Muscle layer of colon (tissue), 2 donors: ENCODE results near the gene CMSS1.
"Not testable (repeated sequence)": the region's sequence is repeated elsewhere in the genome, so short reads cannot be mapped to it uniquely, and the experiment has no call there.

Source experiments
- H3K27ac ChIP-seq: one replicate; pipeline ENCODE4 v1.7.0; 2013; ENCODE audit warnings: low read depth, mild to moderate bottlenecking, low read length, moderate library complexity
- H3K27me3 ChIP-seq, 2 donors: one replicate each; pipeline ENCODE4 v1.7.0; 2013; ENCODE audit warnings: low read length in 2 of 2, mild to moderate bottlenecking in 2 of 2; ENCODE audit not compliant: insufficient read depth in 2 of 2, control insufficient read depth in 1 of 2
- H3K36me3 ChIP-seq: one replicate; pipeline ENCODE4 v1.7.0; 2013; ENCODE audit warnings: mild to moderate bottlenecking, low read length; ENCODE audit not compliant: insufficient read depth
- H3K4me1 ChIP-seq: one replicate; pipeline ENCODE4 v1.7.0; 2013; ENCODE audit warnings: mild to moderate bottlenecking, low read length; ENCODE audit not compliant: insufficient read depth
- H3K4me3 ChIP-seq, 2 donors: one replicate each; pipeline ENCODE4 v1.7.0; 2013; ENCODE audit warnings: low read length in 2 of 2, low read depth in 1 of 2, mild to moderate bottlenecking in 1 of 2, moderate library complexity in 1 of 2
- H3K9ac ChIP-seq: one replicate; pipeline ENCODE4 v1.7.0; 2013; ENCODE audit warnings: low read length
- H3K9me3 ChIP-seq: one replicate; pipeline ENCODE4 v1.7.0; 2013; ENCODE audit warnings: mild to moderate bottlenecking, low read length
- donor health status: abdominal sarcoma.
- donor health status: Adenocarcinoma of cecum.

The CMSS1 gene

DNA sequence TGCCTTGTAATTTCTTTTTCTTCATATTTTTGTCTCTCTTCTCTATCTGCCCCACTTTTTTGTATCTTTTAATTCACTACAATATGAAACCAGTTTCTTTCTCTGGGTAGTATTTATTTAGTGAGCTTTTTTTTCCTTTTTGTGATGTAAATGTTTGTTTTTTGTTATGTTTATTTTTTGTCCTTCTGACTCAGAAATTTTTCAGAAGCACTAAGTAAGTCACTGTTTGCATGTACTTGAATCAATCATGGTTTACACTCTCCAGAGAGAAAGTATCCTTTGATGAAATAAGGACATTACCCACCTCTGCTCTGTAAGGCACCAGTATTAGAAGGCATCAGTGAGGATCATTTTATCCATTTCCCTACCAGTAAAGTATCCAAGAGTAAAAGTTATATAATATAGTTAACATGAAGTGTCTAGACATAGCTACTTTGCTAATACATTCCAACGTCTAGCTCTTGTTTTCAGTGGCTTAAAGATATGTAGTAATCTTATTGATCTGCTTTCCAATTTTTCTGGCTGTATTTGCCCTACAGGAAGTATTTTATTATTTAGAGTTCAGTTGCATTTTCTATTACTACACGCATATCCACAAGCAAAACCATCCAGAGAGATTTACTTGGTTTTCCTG lies 271.2 kb downstream of the CMSS1 start:
- H3K27ac ChIP-seq = no peak overlapping the region
- H3K27me3 ChIP-seq = no peaks in the 10 kb centered on the region
- H3K9me3 ChIP-seq = no peaks in the 10 kb centered on the region
- peaks cover 17% of the 10 kb centered on the region for H3K4me1 ChIP-seq
- no peaks in the 10 kb centered on the region for H3K36me3 ChIP-seq
- H3K9ac ChIP-seq = no peak overlapping the region
- no peak overlapping the region for H3K4me3 ChIP-seq

DNA sequence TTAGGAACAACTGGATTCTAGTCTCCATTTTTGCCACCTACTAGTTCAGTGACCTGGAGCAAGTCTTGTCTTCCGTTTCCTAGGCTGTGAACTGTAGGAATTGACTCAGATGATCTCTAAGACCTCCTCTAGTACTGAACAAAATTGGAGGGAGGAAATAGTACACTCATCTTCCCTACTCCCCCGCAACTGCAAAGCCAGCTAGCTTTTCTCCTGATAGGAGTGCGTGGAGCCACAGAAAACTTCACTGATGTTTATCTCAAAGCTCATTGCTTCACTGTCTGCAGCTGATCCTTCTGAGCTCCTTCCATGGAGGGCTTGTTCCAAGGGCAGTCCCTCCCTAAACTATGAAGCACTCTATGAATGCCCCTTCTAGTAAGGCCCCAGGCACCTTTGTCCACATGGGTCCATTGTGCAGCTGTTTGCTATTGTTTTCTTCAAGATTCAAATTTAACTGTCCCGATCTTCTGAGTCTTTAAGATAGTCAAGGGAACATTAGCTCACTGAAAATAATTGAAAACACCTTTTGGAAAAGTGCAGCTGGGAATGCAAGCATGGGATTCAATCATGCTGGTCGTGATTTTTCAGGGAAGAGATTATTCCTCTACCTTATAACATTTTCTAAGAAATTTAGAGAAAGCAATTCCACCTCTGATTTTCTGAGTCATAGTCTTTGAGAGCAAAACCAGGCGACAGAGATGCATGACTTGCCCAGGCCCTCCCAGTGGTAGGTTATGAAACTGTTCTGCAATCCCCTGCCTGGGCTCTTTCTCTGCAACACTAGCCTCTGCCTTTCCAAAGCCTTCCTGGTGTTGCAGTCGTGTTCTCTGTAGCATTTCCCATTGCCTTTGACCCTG lies 272.4 kb downstream of the CMSS1 start:
- Histone ChIP-seq H3K9me3 (no peaks in the 10 kb centered on the region), H3K27ac (no peak overlapping the region), H3K4me3 (no peak overlapping the region), H3K9ac (no peak overlapping the region), H3K27me3 (no peaks in the 10 kb centered on the region), H3K36me3 (no peaks in the 10 kb centered on the region), H3K4me1 (peaks cover 16% of the 10 kb centered on the region)

GRCh38 chr3:100090669-100091005 lies 273.0 kb downstream of the CMSS1 start:
- no peak overlapping the region for H3K27ac ChIP-seq
- no peaks in the 10 kb centered on the region for H3K9me3 ChIP-seq
- H3K4me3 ChIP-seq = no peak overlapping the region
- H3K9ac ChIP-seq = no peak overlapping the region
- H3K36me3 ChIP-seq = no peaks in the 10 kb centered on the region
- no peaks in the 10 kb centered on the region for H3K27me3 ChIP-seq
- peaks cover 10% of the 10 kb centered on the region for H3K4me1 ChIP-seq

DNA sequence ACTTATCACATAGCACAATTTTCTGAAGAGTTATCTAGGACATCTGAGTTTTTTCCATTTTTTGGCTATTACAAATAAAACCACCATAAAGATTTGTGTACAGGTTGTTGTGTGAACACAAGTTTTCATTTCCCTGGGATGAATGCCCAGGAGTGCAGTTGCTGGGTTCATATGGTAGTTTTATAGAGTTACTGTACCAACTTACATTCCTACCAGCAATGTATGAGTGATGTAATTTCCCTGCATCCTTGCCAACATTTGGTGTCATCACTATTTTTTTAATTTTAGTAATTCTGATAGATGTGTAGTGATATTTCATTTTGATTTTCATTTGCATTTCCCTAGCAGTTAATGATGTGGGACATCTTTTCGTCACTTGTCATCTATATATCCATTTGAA lies 276.2 kb downstream of the CMSS1 start:
- Histone ChIP-seq H3K9me3 (no peaks in the 10 kb centered on the region), H3K4me3 (no peak overlapping the region), H3K9ac (no peak overlapping the region), H3K4me1 (peaks cover 14% of the 10 kb centered on the region), H3K27me3 (no peaks in the 10 kb centered on the region), H3K27ac (no peak overlapping the region), H3K36me3 (no peaks in the 10 kb centered on the region)

GRCh38 chr3:100096286-100096685 lies 278.6 kb downstream of the CMSS1 start:
- not testable (repeated sequence) for H3K9ac ChIP-seq, H3K9me3 ChIP-seq, H3K27ac ChIP-seq, H3K4me3 ChIP-seq, H3K36me3 ChIP-seq, H3K27me3 ChIP-seq
- H3K4me1 ChIP-seq = peaks cover 18% of the 10 kb centered on the region

- H3K9me3 ChIP-seq = no peaks in the 10 kb centered on the region
- no peaks in the 10 kb centered on the region for H3K27me3 ChIP-seq
- no peak overlapping the region for H3K27ac ChIP-seq
- H3K36me3 ChIP-seq = no peaks in the 10 kb centered on the region
- no peak overlapping the region for H3K4me3 ChIP-seq
- peaks cover 18% of the 10 kb centered on the region for H3K4me1 ChIP-seq
- no peak overlapping the region for H3K9ac ChIP-seq
Measured at GRCh38 chr3:100096866-100097265, 279.2 kb downstream of the CMSS1 start.

DNA sequence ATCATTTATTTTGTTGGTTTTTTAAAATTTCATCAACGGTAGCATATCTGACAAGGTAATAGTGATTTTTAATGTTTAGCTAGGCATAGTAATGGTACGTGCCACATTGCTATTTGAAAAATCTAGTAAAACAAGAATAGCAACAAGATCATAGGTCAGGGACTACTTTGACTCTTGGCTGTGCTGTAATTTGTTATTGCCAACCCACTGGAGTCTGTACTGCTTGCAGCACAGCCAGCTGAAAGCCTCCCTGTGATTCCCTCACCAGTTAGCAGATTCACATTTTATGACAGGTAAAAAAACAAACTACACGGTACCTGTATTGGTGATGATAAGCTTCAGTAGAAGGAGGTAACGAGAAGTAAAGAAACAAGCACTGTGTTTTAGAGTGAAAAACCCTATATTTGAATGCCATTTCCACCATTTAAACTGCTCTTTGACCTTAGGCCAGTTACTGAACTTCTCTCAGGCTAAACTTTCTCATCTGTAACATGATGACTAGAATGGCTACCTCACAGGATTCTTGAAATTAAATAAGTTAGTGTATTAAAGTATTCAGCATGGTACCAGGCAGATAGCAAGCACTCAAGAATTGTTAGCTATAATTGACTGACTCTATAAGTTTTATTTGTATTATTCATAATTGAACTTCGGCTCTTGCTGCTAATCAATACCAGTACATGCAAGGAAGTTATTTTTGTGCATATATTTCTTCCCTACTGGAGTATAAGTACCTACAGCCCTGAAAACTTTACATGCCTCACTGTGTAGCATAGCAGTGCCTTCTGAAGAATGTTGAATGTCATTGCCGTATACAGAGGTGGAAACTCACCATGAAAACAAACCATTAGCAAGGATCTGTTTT lies 280.5 kb downstream of the CMSS1 start:
- Histone ChIP-seq H3K9ac (no peak overlapping the region), H3K27ac (peak overlapping the region; percentile 29), H3K4me1 (peaks cover 18% of the 10 kb centered on the region), H3K27me3 (no peaks in the 10 kb centered on the region), H3K4me3 (no peak overlapping the region), H3K36me3 (no peaks in the 10 kb centered on the region), H3K9me3 (no peaks in the 10 kb centered on the region)

- Histone ChIP-seq H3K4me3 (no peak overlapping the region), H3K27ac (no peak overlapping the region), H3K27me3 (no peaks in the 10 kb centered on the region), H3K4me1 (peaks cover 18% of the 10 kb centered on the region), H3K36me3 (no peaks in the 10 kb centered on the region), H3K9me3 (no peaks in the 10 kb centered on the region), H3K9ac (no peak overlapping the region)
Measured at GRCh38 chr3:100098784-100099070, 281.1 kb downstream of the CMSS1 start.

DNA sequence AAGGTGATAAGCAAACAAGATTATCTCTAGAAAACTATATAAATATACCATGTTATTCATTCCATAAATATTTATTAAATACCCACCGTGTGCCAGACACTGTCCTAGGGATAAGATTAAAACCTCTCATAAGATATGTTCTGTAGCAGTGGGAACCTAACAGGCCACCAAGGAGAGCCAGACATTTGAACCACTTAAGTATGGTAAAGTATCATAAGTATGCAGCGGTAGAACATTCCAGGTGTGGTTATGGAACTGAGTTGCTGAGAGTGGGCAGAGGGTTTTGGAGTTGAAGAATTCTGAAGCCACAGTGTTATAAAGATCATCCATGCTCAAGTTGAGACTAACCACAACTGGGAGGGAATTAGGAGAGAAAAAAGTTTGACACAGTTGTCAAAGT lies 282.0 kb downstream of the CMSS1 start:
- H3K9ac ChIP-seq = no peak overlapping the region
- no peak overlapping the region for H3K4me3 ChIP-seq
- no peaks in the 10 kb centered on the region for H3K27me3 ChIP-seq
- no peaks in the 10 kb centered on the region for H3K9me3 ChIP-seq
- H3K4me1 ChIP-seq = peaks cover 27% of the 10 kb centered on the region
- H3K36me3 ChIP-seq = no peaks in the 10 kb centered on the region
- no peak overlapping the region for H3K27ac ChIP-seq

- H3K36me3 ChIP-seq = no peaks in the 10 kb centered on the region
- no peak overlapping the region for H3K9ac ChIP-seq
- no peak overlapping the region for H3K27ac ChIP-seq
- H3K4me3 ChIP-seq = no peak overlapping the region
- H3K4me1 ChIP-seq = peaks cover 35% of the 10 kb centered on the region
- no peaks in the 10 kb centered on the region for H3K27me3 ChIP-seq
- no peaks in the 10 kb centered on the region for H3K9me3 ChIP-seq
Measured at GRCh38 chr3:100100425-100100824, 282.8 kb downstream of the CMSS1 start.

- Histone ChIP-seq H3K9ac (no peak overlapping the region), H3K4me1 (peaks cover 55% of the 10 kb centered on the region), H3K9me3 (no peaks in the 10 kb centered on the region), H3K36me3 (no peaks in the 10 kb centered on the region), H3K27me3 (no peaks in the 10 kb centered on the region), H3K27ac (no peak overlapping the region), H3K4me3 (no peak overlapping the region)
Measured at GRCh38 chr3:100102757-100103156, 285.1 kb downstream of the CMSS1 start.
